H9 (cell line): ENCODE measurements around the gene RRAS. TPM values are rescaled to one million over a fixed set of nuclear protein-coding genes. Genes with fewer than 3 reads are reported as not detected.

Experiments used
- DNase-seq: peaks from one replicate; pipeline ENCODE4 v3.0.0-alpha.2; 2017
- H2AFZ ChIP-seq: one replicate; pipeline ENCODE4 v1.6.1; 2013; ENCODE audit warnings: mild to moderate bottlenecking, low read length, control low read depth, moderate library complexity
- H2AK5ac ChIP-seq: 2 replicates; pipeline ENCODE4 v1.6.1; 2013; ENCODE audit warnings: low read length, control low read depth, mixed read lengths; ENCODE audit not compliant: insufficient read length
- H2BK120ac ChIP-seq: one replicate; pipeline ENCODE4 v1.6.1; 2013; ENCODE audit warnings: low read depth, mild to moderate bottlenecking, low read length, control low read depth, inconsistent platforms; ENCODE audit not compliant: poor library complexity, severe bottlenecking
- H2BK12ac ChIP-seq: 2 replicates; pipeline ENCODE4 v1.6.1; 2013; ENCODE audit warnings: low read length, control low read depth, mixed read lengths, low read depth; ENCODE audit not compliant: insufficient read length
- H2BK15ac ChIP-seq: 2 replicates; pipeline ENCODE4 v1.6.1; 2013; ENCODE audit warnings: low read depth, low read length, control low read depth
- H2BK20ac ChIP-seq: one replicate; pipeline ENCODE4 v1.6.1; 2013; ENCODE audit warnings: low read depth, mild to moderate bottlenecking, low read length, control low read depth, inconsistent platforms; ENCODE audit not compliant: poor library complexity, severe bottlenecking
- H2BK5ac ChIP-seq: 2 replicates; pipeline ENCODE4 v1.6.1; 2013; ENCODE audit warnings: low read length, control low read depth, mixed read lengths; ENCODE audit not compliant: insufficient read length
- H3K14ac ChIP-seq: 2 replicates; pipeline ENCODE4 v1.6.1; 2013; ENCODE audit warnings: low read length, control low read depth; ENCODE audit not compliant: insufficient read depth
- H3K18ac ChIP-seq: 2 replicates; pipeline ENCODE4 v1.6.1; 2013; ENCODE audit warnings: low read depth, mild to moderate bottlenecking, mixed read lengths, low read length, control low read depth; ENCODE audit not compliant: insufficient read length
- H3K23ac ChIP-seq: 2 replicates; pipeline ENCODE4 v1.6.1; 2013; ENCODE audit warnings: low read length, control low read depth, mixed read lengths, low read depth; ENCODE audit not compliant: insufficient read length
- H3K23me2 ChIP-seq: 2 replicates; pipeline ENCODE4 v1.6.1; 2013; ENCODE audit warnings: low read depth, mild to moderate bottlenecking, mixed read lengths, low read length, control low read depth; ENCODE audit not compliant: insufficient read length, poor library complexity, severe bottlenecking
- H3K27ac ChIP-seq: 2 replicates; pipeline ENCODE4 v1.5.1; 2013; ENCODE audit warnings: low read length, control low read depth, mixed read lengths, low read depth; ENCODE audit not compliant: insufficient read length
- H3K27me3 ChIP-seq: 2 replicates; pipeline ENCODE4 v1.6.1; 2013; ENCODE audit warnings: low read length, control low read depth, inconsistent platforms; ENCODE audit not compliant: insufficient read depth
- H3K4ac ChIP-seq: 2 replicates; pipeline ENCODE4 v1.6.1; 2013; ENCODE audit warnings: low read depth, mild to moderate bottlenecking, control low read depth, inconsistent platforms, low read length, moderate library complexity
- H3K4me1 ChIP-seq: 2 replicates; pipeline ENCODE4 v1.6.1; 2013; ENCODE audit warnings: low read length, control low read depth, inconsistent platforms; ENCODE audit not compliant: insufficient read depth
- H3K4me2 ChIP-seq: 2 replicates; pipeline ENCODE4 v1.6.1; 2013; ENCODE audit warnings: low read length, control low read depth, mixed read lengths; ENCODE audit not compliant: insufficient read length, insufficient read depth
- H3K56ac ChIP-seq: 2 replicates; pipeline ENCODE4 v1.6.1; 2013; ENCODE audit warnings: low read depth, mild to moderate bottlenecking, mixed read lengths, low read length, control low read depth; ENCODE audit not compliant: insufficient read length
- H3K79me1 ChIP-seq: 2 replicates; pipeline ENCODE4 v1.6.1; 2013; ENCODE audit warnings: low read depth, mild to moderate bottlenecking, moderate library complexity, low read length, control low read depth, inconsistent platforms; ENCODE audit not compliant: insufficient read depth, poor library complexity, severe bottlenecking
- H3K79me2 ChIP-seq: 2 replicates; pipeline ENCODE4 v1.6.1; 2013; ENCODE audit warnings: low read length, control low read depth, inconsistent platforms; ENCODE audit not compliant: insufficient read depth
- H3K9ac ChIP-seq: 2 replicates; pipeline ENCODE4 v1.6.1; 2013; ENCODE audit warnings: low read length, control low read depth, mixed read lengths; ENCODE audit not compliant: insufficient read length; ENCODE audit errors: extremely low read depth
- H3K9me3 ChIP-seq: one replicate; pipeline ENCODE4 v1.6.1; 2013; ENCODE audit warnings: low read depth, low read length, inconsistent platforms; ENCODE audit not compliant: control insufficient read depth
- H3T11ph ChIP-seq: one replicate; pipeline ENCODE4 v1.6.1; 2013; ENCODE audit warnings: mild to moderate bottlenecking, low read length, control low read depth, inconsistent platforms
- H4K20me1 ChIP-seq: one replicate; pipeline ENCODE4 v1.6.1; 2013; ENCODE audit not compliant: control insufficient read depth, insufficient read length, insufficient read depth
- H4K5ac ChIP-seq: 2 replicates; pipeline ENCODE4 v1.6.1; 2013; ENCODE audit warnings: low read depth, mild to moderate bottlenecking, mixed read lengths, low read length, control low read depth; ENCODE audit not compliant: insufficient read length
- H4K8ac ChIP-seq: replicated peaks from 2 replicates; pipeline ENCODE4 v1.6.1; 2013; ENCODE audit warnings: low read length, control low read depth, mixed read lengths, low read depth; ENCODE audit not compliant: insufficient read length
- H4K91ac ChIP-seq: 2 replicates; pipeline ENCODE4 v1.6.1; 2013; ENCODE audit warnings: low read depth, mild to moderate bottlenecking, moderate library complexity, mixed read lengths, low read length, control low read depth; ENCODE audit not compliant: insufficient read length
- H3K27ac Mint-ChIP-seq, 3 experiments: 2 replicates in 2 of 3; 3 replicates in 1 of 3; pipeline ENCODE4 v1.8.0; 2020 to 2021; ENCODE audit warnings: mixed read lengths in 3 of 3, mild to moderate bottlenecking in 1 of 3, moderate library complexity in 1 of 3
- H3K27me3 Mint-ChIP-seq: 2 replicates; pipeline ENCODE4 v1.8.0; 2021; ENCODE audit warnings: low read depth, mild to moderate bottlenecking, moderate library complexity, mixed read lengths
- H3K36me3 Mint-ChIP-seq, 3 experiments: 2 replicates in 2 of 3; 3 replicates in 1 of 3; pipeline ENCODE4 v1.8.0; 2020 to 2021; ENCODE audit warnings: low read depth in 3 of 3, mixed read lengths in 3 of 3; ENCODE audit not compliant: insufficient read depth in 1 of 3
- H3K4me1 Mint-ChIP-seq, 2 experiments: 2 replicates each; pipeline ENCODE4 v1.8.0; 2020; ENCODE audit warnings: mixed read lengths in 2 of 2
- H3K4me3 Mint-ChIP-seq, 2 experiments: 2 replicates in 1 of 2; 3 replicates in 1 of 2; pipeline ENCODE4 v1.8.0; 2020 to 2021; ENCODE audit warnings: mild to moderate bottlenecking in 2 of 2, mixed read lengths in 2 of 2, moderate library complexity in 1 of 2
- H3K9me3 Mint-ChIP-seq, 2 experiments: 2 replicates in 1 of 2; 3 replicates in 1 of 2; pipeline ENCODE4 v1.8.0; 2020; ENCODE audit warnings: mild to moderate bottlenecking in 2 of 2, mixed read lengths in 2 of 2, moderate library complexity in 1 of 2
- WGBS: extraction: QIAGEN DNeasy Blood & Tissue Kit; methylation state at CpG from one replicate; pipeline ENCODE4 v1.1.7; 2013; ENCODE audit warnings: missing lambda C conversion rate, low lambda C conversion rate, mixed read lengths; ENCODE audit not compliant: insufficient read length; ENCODE audit errors: extremely low coverage; 5-methylcytosine and 5-hydroxymethylcytosine counted together
- total RNA-seq: library from RNA; stranded (reverse); gene quantifications from 2 replicates; pipeline ENCODE4 v1.2.1, GENCODE V29; 2021
- TF ChIP-seq, protein P1 (sequence below): fragments of 200-600 bp; sonication (generic); conservative IDR thresholded peaks from 3 replicates; pipeline ENCODE4 v1.8.0; 2021; ENCODE audit warnings: antibody characterized with exemption, mild to moderate bottlenecking

Gene RRAS
- total RNA-seq, 1 experiment from 2014 or later = 9.9 TPM

DNA sequence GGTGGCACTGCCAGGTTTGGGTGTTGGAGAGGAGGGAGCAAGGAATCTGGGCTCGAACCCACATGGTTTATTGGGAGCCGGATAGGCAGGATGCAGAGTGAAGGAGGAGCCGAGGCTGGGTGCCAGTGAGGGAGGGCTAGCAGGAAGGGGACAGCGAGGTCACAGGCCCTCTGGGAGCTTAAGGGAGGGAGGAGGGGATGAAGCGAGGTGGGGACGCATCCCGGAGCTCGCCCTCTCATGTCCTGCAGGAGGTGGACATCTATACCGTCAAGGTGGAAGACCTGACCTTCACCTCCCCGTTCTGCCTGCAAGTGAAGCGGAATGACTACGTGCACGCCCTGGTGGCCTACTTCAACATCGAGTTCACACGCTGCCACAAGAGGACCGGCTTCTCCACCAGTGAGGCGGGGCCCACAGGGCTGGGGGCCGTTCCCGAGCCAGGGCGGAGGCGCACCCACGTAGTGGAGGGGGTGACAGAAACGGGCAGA is 45.9 kb upstream of the RRAS start:
- Histone ChIP-seq H2BK12ac (no peak overlapping the region), H3K79me2 (no peaks in the 10 kb centered on the region), H2AFZ (no peak overlapping the region), H4K20me1 (no peaks in the 10 kb centered on the region), H3K4ac (no peak overlapping the region), H3K56ac (no peak overlapping the region), H2BK5ac (no peak overlapping the region), H3K9me3 (no peaks in the 10 kb centered on the region), H2BK20ac (no peak overlapping the region), H2AK5ac (no peak overlapping the region), H2BK120ac (no peak overlapping the region), H4K5ac (no peak overlapping the region), H3K4me2 (no peak overlapping the region), H3K23me2 (peaks cover 10% of the 10 kb centered on the region), H3K18ac (no peak overlapping the region), H3K27ac (no peak overlapping the region), H3K14ac (no peak overlapping the region), H4K91ac (no peak overlapping the region), H3T11ph (no peak overlapping the region), H4K8ac (no peak overlapping the region), H2BK15ac (no peak overlapping the region), H3K23ac (no peak overlapping the region), H3K79me1 (peaks cover 2% of the 10 kb centered on the region), H3K4me1 (peaks cover 10% of the 10 kb centered on the region; the same call in 1 of the 2 replicates), H3K27me3 (no peaks in the 10 kb centered on the region), H3K9ac (no peak overlapping the region)
- peaks cover 43 to 75% (median 61%) of the 10 kb centered on the region in 3 experiments for H3K36me3 Mint-ChIP-seq
- H3K4me3 Mint-ChIP-seq = 0 out of 5 replicates have a peak overlapping the region, but pooled peaks of 1 of the 2 experiments have one; percentile 51
- no CpG with 5 or more reads among the region's 23 CpGs for WGBS
- no peaks in the 10 kb centered on the region; the same call in 1 of the 2 replicates for H3K27me3 Mint-ChIP-seq
- TF ChIP-seq, protein P1, sequence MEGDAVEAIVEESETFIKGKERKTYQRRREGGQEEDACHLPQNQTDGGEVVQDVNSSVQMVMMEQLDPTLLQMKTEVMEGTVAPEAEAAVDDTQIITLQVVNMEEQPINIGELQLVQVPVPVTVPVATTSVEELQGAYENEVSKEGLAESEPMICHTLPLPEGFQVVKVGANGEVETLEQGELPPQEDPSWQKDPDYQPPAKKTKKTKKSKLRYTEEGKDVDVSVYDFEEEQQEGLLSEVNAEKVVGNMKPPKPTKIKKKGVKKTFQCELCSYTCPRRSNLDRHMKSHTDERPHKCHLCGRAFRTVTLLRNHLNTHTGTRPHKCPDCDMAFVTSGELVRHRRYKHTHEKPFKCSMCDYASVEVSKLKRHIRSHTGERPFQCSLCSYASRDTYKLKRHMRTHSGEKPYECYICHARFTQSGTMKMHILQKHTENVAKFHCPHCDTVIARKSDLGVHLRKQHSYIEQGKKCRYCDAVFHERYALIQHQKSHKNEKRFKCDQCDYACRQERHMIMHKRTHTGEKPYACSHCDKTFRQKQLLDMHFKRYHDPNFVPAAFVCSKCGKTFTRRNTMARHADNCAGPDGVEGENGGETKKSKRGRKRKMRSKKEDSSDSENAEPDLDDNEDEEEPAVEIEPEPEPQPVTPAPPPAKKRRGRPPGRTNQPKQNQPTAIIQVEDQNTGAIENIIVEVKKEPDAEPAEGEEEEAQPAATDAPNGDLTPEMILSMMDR = no peak
- peaks cover 0 to 3% of the 10 kb centered on the region in 2 experiments; a peak in 2 of 5 replicates for H3K9me3 Mint-ChIP-seq
- H3K27ac Mint-ChIP-seq = peak overlapping the region in 1 of 3 experiments; percentile 39; a peak in 1 of 7 replicates
- peaks cover 29 to 54% of the 10 kb centered on the region in 2 experiments for H3K4me1 Mint-ChIP-seq
- DNase-seq = no peak
